Activated T-helper 17 cell treated with anti-CD3 and anti-CD28 coated beads, Interleukin-2, amount 50 U/mL, for 72 hours (primary cell): ENCODE data around the gene DAPK3. TPM values are rescaled to one million over a fixed set of nuclear protein-coding genes. Genes with fewer than 3 reads are reported as not detected.
A peak's percentile ranks its signal among the peaks of the same experiment; 100 is the strongest.

Experiments used
- ATAC-seq: fragments of 150-1000 bp; cut with Tn5 transposase; replicated peaks from 2 replicates; pipeline ENCODE4 v1.10.0; 2021; ENCODE audit warnings: mild to moderate bottlenecking, moderate library complexity
- H3K27ac Mint-ChIP-seq: one replicate; pipeline ENCODE4 v1.8.0; 2022; ENCODE audit warnings: mixed read lengths
- H3K27me3 Mint-ChIP-seq: one replicate; pipeline ENCODE4 v1.8.0; 2022; ENCODE audit warnings: mixed read lengths
- H3K36me3 Mint-ChIP-seq: one replicate; pipeline ENCODE4 v1.8.0; 2022; ENCODE audit warnings: low read depth, mild to moderate bottlenecking, mixed read lengths
- H3K4me1 Mint-ChIP-seq: one replicate; pipeline ENCODE4 v1.8.0; 2022; ENCODE audit warnings: mixed read lengths
- H3K4me3 Mint-ChIP-seq: one replicate; pipeline ENCODE4 v1.8.0; 2022; ENCODE audit warnings: mild to moderate bottlenecking, mixed read lengths
- H3K9me3 Mint-ChIP-seq: one replicate; pipeline ENCODE4 v1.8.0; 2022; ENCODE audit warnings: mixed read lengths
- total RNA-seq, 2 donors: library from RNA; stranded (reverse); gene quantifications; one replicate each; pipeline ENCODE4 v1.2.3, GENCODE V29; 2022

The DAPK3 gene
- total RNA-seq, 2 donors from 2014 or later: 37.5 to 40.6 TPM

DNA sequence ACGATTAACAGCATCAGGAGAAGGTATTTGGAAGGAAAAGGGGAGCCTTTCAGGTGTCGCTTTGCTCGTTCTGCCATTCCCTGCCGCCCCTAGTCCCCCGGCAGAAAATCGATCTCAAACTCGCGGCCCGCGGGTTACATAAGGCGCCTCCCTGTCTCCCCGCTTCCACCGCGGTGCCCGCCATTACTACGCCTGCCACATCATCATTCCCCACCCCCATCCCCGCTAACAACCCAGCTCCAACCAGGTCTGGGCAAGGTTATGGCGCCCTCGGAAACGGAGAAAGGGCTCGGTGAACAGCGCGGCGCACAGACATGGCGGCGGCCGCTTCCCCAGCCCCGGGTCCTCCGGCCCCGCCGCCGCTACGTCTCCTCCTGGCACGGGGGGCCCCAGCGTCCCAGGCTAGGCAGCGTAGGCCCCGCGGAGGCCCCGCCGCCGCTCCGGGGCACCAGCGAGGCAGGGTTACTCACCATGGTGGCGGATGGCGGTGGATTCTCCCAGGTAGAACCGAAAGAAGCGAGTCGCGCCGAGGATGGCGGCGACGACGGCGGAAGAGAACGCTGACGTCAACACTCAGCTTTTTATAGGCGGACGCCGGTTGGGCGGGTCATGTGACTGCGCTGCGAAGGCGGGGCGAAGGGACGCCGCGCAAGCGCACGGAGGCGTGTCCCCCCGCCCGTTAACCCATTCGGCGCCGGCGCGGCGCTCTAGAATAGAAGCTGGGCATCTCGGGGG, 14.2 kb upstream of the DAPK3 start, which contains the start of gene EEF2:
EEF2 (minus strand) TSS at position 556 of the 735 bp plus-strand sequence; CDS start at position 473, 83 bp downstream.
- peak; percentile 50 for ATAC-seq
- Mint-ChIP-seq H3K27me3 (no peaks in the 10 kb centered on the region), H3K27ac (peak within 1 kb of the TSS; percentile 97), H3K36me3 (peaks cover 55% of the 10 kb centered on the region), H3K4me1 (peaks cover 28% of the 10 kb centered on the region), H3K4me3 (peak within 1 kb of the TSS; percentile 98), H3K9me3 (no peaks in the 10 kb centered on the region)

DNA sequence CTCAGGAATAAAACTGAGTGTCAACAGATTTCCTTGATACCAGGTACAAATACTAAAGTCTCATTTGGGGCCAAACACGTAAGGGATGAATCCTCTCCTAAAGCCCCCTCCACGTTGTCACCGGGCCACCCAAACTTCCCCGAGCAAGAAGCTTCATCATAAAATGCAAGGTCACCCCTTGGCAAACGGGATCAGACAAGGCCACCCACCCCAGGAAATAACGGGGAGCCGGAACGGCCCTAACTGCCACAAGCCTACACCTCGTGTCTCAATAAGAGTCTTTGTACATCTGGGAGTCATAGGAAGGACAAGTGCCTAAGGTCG, 13.6 kb upstream of the DAPK3 start:
- no peak for ATAC-seq
- H3K4me1 Mint-ChIP-seq: peaks cover 28% of the 10 kb centered on the region
- H3K36me3 Mint-ChIP-seq: peaks cover 61% of the 10 kb centered on the region
- H3K27me3 Mint-ChIP-seq: no peaks in the 10 kb centered on the region
- peak overlapping the region; percentile 97 for H3K27ac Mint-ChIP-seq
- peak overlapping the region; percentile 98 for H3K4me3 Mint-ChIP-seq
- H3K9me3 Mint-ChIP-seq: no peaks in the 10 kb centered on the region

DNA sequence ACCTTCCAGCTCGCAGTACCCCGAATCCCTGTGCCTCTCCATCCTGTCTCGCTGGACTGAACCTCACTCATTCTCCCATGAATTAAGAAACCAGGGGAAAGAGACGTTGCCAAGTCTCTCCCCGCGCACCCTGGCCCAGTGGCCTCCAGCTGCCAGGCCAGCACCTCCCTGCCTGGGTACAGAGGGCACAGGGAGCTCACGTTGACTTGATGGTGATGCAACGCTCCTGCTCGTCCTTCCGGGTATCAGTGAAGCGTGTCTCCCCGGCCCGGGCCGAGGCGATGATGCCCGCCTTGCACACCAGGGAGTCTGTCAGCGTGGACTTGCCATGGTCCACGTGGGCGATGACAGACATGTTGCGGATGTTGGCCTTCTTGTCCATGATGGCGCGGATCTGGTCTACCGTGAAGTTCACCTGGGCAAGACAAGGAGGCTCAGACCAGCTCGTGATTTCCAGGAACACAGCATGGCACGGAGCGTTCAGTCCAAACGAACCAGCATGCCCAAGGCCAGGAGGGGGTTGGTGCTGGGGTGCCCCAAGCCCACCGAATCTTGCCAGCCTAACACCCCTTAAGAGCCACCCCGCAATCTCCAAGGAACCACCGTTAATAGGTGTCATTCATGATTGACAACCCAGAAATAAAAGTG, 13.2 kb upstream of the DAPK3 start:
- Mint-ChIP-seq H3K36me3 (peaks cover 66% of the 10 kb centered on the region), H3K4me3 (peak overlapping the region; percentile 98), H3K27ac (peak overlapping the region; percentile 97), H3K9me3 (no peaks in the 10 kb centered on the region), H3K4me1 (peaks cover 28% of the 10 kb centered on the region), H3K27me3 (no peaks in the 10 kb centered on the region)
- ATAC-seq: no peak

DNA sequence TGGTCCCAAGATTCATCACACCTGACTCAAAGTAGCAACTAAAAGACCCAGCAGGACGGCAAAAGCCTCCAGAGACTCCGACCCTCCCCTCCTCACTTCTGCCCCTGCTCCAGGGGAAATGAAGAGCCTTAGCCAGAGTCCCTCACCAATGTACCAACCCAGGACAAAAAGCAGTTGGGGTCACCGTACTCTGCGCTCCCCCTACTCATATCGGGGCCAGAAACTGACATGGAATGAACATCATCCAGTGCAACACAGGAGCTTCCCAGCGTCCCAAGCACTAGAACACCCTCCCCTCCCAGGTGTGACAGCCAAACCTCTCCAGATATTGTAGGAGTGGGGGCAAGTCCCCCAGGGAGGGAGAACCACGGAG, 12.6 kb upstream of the DAPK3 start:
- H3K27me3 Mint-ChIP-seq: no peaks in the 10 kb centered on the region
- peaks cover 71% of the 10 kb centered on the region for H3K36me3 Mint-ChIP-seq
- no peak for ATAC-seq
- no peaks in the 10 kb centered on the region for H3K9me3 Mint-ChIP-seq
- peak overlapping the region; percentile 97 for H3K27ac Mint-ChIP-seq
- H3K4me1 Mint-ChIP-seq: peaks cover 28% of the 10 kb centered on the region
- H3K4me3 Mint-ChIP-seq: peak overlapping the region; percentile 98

DNA sequence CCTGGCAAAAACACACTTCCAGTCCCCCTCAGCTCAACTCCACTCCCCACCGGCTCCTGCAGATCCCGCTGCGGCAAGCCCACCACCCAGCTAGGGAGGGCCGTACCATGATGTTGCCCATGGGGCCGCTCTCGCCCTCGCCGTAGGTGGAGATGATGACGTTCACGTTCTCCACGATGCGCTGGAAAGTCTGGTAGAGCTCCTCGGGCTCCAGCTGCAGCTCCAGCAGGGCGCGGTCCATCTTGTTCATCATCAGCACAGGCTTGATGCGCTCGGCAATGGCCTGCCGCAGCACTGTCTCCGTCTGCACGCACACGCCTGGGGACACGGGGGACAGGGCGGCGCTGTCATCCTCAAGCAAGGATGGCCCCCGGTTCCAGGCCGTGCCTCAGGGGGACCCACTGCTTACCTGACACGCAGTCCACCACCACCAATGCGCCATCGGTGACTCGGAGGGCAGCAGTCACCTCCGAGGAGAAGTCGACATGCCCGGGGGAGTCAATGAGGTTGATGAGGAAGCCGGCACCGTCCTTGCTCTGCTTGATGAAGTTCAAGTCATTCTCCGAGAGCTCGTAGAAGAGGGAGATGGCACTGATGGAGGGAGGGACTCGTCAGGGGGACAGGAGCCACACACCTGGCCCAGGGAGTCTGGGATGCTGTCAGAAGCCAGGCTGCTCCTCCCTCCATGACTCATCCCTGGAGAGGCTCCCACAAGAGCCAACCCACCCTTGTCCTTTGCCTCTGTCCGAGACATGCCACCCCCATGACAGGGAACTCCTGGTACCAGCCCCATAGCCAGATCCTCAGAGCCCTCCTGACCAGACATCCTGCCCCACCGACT, 12.0 kb upstream of the DAPK3 start:
- H3K36me3 Mint-ChIP-seq: peaks cover 77% of the 10 kb centered on the region
- H3K4me3 Mint-ChIP-seq: peak overlapping the region; percentile 98
- ATAC-seq: no peak
- no peaks in the 10 kb centered on the region for H3K27me3 Mint-ChIP-seq
- H3K9me3 Mint-ChIP-seq: no peaks in the 10 kb centered on the region
- H3K4me1 Mint-ChIP-seq: peaks cover 28% of the 10 kb centered on the region
- peak overlapping the region; percentile 97 for H3K27ac Mint-ChIP-seq

DNA sequence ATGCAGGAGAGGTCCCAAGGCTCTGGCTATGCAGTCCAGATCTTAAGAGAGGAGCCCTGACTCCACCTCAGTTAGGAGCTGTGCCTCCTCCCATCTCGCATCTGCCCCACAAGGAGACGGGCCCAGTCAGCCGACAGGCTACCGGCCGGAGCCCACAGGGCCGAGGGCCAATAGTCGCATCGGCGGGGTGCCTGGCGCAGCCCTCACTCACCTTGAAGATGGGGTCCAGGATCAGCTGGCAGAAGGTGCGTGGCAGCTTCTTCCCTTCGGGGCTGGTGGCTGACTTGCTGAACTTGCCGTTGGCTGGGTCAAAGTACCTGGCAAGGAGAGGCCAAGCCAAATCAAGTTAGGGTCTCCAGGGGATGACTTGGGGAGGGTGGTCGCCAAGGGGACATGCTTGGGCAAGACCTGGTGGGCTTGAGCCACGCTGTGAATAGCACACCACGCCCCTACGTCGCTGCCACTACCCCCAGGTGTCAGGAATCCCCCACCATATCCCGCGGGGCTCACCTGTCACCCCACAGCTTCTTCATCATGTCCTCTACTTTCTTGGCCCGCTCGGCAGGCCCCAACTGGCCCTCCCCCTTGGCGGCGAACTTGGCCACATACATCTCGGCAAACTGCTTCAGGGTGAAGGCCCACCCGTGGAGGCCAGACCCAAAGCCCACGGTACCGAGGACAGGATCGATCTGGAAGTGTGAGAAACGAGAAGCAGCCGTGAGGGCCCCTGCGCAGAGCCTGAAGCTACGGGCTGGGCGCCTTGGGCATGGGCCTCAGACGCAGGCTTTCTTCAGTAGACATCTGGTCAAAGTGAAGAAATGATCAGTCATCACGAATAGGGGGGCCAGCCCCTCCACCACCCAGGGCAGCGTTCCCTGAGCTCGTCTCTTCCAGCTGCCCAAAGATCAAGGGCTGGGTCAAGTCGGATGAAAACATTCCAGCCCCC, 11.1 kb upstream of the DAPK3 start:
- Mint-ChIP-seq H3K4me1 (peaks cover 28% of the 10 kb centered on the region), H3K27ac (peak overlapping the region; percentile 97), H3K36me3 (peaks cover 86% of the 10 kb centered on the region), H3K9me3 (no peaks in the 10 kb centered on the region), H3K27me3 (no peaks in the 10 kb centered on the region), H3K4me3 (peak overlapping the region; percentile 98)
- no peak for ATAC-seq

DNA sequence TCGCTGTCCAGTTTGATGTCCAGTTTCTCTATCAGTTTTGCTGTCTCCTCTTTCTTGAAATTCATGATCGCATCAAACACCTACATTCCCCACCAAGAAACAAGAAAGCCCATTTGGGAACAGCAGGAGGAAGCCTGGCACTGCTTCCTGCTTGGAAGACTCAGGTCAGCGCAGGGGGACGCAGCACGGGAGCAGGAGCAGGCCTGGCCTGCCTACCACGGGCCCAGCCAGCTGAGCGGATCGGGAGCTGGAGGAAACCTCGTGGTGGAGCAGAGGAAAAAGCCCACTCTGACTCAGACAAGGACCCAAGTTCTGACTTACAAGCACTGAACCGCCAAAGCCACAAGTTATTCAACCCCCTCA, 10.5 kb upstream of the DAPK3 start:
- peak overlapping the region; percentile 98 for H3K4me3 Mint-ChIP-seq
- no peaks in the 10 kb centered on the region for H3K27me3 Mint-ChIP-seq
- H3K27ac Mint-ChIP-seq: peak overlapping the region; percentile 22
- H3K9me3 Mint-ChIP-seq: no peaks in the 10 kb centered on the region
- peaks cover 93% of the 10 kb centered on the region for H3K36me3 Mint-ChIP-seq
- peaks cover 23% of the 10 kb centered on the region for H3K4me1 Mint-ChIP-seq
- no peak for ATAC-seq

DNA sequence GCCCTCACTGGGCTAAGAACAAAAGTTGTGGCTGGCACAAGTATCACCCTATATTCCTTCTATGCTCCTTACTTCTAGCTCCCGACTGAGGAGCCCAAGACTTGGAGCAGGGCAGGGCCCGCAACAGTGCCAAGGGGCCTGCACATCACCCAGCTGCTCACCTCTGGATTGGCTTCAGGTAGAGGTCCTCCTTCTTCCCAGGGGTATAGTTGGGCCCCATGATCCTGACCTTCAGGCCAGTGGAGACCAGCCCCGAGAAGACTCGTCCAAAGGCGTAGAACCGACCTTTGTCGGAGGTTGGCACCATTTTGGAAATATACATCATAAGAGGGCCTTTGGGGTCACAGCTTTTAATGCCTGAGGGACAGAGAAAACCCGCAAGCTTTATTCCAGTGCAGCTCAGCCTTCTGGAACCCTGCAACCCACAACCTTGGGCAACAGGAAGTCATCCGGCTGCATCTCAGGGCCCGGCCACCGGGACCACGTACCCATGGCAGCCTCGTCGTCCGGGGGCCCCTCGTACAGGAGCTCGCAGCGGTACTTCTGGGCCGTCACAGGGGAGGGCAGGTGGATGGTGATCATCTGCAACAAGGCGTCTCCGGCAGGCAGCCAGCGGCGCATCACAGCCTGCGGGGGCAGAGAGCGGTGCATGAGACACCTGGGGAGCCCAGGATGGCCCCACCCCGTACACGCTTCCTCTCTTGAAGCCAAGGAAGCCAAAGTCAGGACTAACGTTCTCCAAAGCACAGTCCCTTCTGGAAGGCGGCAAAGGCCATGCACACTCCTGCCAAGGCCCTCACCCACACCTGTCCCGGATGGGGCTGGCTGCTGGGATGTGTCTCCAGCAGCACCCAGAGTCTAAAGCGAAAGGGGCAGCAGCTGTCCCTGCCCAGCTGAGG, 9.7 kb upstream of the DAPK3 start:
- peaks cover 100% of the 10 kb centered on the region for H3K36me3 Mint-ChIP-seq
- H3K27me3 Mint-ChIP-seq: no peaks in the 10 kb centered on the region
- H3K4me1 Mint-ChIP-seq: peaks cover 20% of the 10 kb centered on the region
- H3K9me3 Mint-ChIP-seq: no peaks in the 10 kb centered on the region
- H3K27ac Mint-ChIP-seq: peak overlapping the region; percentile 22
- ATAC-seq: no peak
- peak overlapping the region; percentile 98 for H3K4me3 Mint-ChIP-seq

DNA sequence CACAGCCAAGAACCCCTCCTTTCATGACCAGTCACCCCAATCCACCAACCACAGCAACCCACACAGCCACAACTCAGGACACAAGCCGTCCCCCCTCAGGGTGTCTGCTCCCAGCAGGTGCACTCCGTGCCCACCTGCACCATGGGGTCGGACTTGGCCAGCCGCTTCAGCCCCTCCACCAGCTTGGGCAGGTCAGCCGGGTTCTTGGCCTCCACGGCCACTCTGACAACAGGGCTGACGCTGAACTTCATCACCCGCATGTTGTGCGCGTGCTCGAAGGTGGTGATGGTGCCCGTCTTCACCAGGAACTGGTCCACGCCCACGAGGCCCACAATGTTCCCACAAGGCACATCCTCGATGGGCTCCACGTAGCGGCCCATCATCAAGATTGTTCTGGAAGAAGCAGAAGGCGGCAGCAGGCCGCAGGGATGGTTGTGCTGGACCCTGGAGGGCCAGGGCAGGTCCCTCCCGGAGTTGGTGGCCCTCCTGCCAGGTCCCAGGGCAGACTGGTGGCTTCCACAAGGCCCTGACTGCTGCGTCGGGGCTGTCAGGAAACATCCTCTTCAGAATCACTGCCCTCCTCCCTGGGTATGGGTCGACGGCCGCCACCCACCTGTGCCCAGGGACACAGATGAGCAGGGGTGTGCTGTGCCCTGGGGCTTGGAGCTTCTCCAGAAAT, 8.9 kb upstream of the DAPK3 start:
- Mint-ChIP-seq H3K4me1 (peaks cover 20% of the 10 kb centered on the region), H3K4me3 (no peak overlapping the region), H3K27ac (no peak overlapping the region), H3K36me3 (peaks cover 100% of the 10 kb centered on the region), H3K9me3 (no peaks in the 10 kb centered on the region), H3K27me3 (no peaks in the 10 kb centered on the region)
- ATAC-seq: no peak

DNA sequence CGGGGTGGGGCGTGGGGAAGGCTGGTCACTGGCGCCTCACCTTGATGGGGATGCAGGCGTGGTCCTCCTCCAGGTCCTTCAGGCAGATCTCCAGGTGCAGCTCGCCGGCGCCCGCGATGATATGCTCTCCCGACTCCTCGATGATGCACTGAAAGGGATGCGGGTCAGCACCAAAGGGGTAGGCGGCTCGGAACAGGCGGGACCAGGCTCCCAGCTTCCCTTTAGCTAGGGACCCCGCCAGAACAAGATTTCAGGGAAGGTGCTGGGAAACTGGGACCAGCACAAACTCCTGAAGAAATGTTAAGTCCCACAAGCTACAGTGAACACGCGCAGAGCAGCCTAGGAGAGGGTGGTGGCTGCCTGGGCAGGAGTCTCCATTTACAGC, 8.4 kb upstream of the DAPK3 start:
- no peak overlapping the region for H3K4me3 Mint-ChIP-seq
- H3K36me3 Mint-ChIP-seq: peaks cover 95% of the 10 kb centered on the region
- H3K27me3 Mint-ChIP-seq: no peaks in the 10 kb centered on the region
- ATAC-seq: no peak
- no peaks in the 10 kb centered on the region for H3K9me3 Mint-ChIP-seq
- H3K4me1 Mint-ChIP-seq: peaks cover 20% of the 10 kb centered on the region
- H3K27ac Mint-ChIP-seq: no peak overlapping the region

DNA sequence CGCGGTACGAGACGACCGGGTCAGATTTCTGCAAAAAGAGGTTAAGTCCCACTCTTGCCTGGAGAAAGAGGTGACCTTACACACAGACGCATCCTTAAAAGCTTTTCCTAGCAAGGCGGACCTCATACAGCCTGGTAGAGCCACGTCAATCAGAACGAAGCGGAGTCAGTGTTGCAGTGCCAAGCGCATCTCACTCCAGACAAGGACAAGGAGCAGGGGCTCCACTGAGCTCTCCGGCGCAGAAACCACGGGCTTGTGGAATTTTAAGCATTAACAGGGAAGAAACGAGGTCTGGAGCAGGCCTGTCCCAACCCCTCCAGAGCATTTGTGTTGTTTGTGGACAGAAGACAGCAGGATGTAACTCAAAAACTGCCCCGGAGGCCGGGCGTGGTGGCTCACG, 7.2 kb upstream of the DAPK3 start:
- Mint-ChIP-seq H3K9me3 (no peaks in the 10 kb centered on the region), H3K4me3 (no peak overlapping the region), H3K4me1 (peaks cover 12% of the 10 kb centered on the region), H3K36me3 (peaks cover 84% of the 10 kb centered on the region), H3K27me3 (no peaks in the 10 kb centered on the region), H3K27ac (no peak overlapping the region)
- ATAC-seq: no peak

DNA sequence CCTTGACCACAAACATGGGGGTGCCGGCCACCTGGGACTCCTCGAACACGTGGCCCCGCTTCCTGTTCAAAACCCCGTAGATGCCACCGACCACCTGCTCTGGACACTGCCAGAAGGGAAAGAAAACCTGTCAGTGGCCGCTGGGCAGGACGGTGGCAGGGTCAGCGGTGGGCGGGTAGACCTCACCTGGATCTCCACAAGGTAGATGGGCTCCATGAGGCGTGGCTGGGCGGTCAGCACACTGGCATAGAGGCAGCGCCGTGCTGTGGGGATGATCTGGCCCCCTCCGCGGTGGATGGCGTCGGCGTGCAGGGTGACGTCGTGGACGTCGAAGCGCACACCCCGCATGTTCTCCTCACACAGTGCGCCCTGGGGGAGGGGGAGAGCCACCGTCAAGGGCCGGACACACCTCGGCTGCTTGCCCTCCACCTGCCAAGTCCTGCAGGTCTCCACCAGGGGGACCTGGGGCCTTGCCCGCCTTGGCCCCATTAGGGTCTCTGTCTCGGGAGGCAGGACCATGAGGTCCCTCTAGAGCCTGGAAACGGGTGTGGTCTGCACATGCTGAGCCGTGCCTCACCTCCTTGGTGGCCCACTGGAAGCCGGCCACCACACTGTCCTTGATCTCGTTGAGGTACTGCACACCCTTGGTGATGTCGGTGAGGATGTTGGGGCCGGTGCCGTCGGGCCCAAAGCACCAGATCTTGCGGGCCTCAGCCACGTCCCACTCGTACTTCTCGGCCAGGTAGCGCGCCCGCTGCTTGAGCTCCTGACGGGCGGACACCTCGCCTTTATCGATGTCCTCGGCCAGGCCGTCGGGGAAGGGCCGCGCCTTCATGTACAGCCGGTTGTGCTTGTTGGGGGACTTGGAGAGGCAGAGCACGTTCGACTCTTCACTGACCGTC, 6.6 kb upstream of the DAPK3 start:
- no peak for ATAC-seq
- Mint-ChIP-seq H3K4me3 (no peak overlapping the region), H3K27me3 (no peaks in the 10 kb centered on the region)

More for the DNA sequence above, 6.6 kb upstream of the DAPK3 start:
- no peak overlapping the region for H3K27ac Mint-ChIP-seq
- peaks cover 5% of the 10 kb centered on the region for H3K4me1 Mint-ChIP-seq
- no peaks in the 10 kb centered on the region for H3K9me3 Mint-ChIP-seq
- peaks cover 77% of the 10 kb centered on the region for H3K36me3 Mint-ChIP-seq
